Stomach (tissue), 9 donors: ENCODE measurements around the gene COL16A1. TPM values are rescaled to one million over a fixed set of nuclear protein-coding genes. Genes with fewer than 3 reads are reported as not detected.

ENCODE experiments used
- DNase-seq, 2 donors: peaks; one replicate each; pipeline versions ENCODE4 v3.0.0 to v3.0.0-alpha.2; 2013 to 2019
- H3K27ac ChIP-seq, 5 donors: fragments of 200-600 bp in 4 of 5; sonication (generic) in 4 of 5; one replicate each; pipeline ENCODE4 v1.5.1; 2013 to 2019; ENCODE audit warnings: mild to moderate bottlenecking in 1 of 5, moderate library complexity in 1 of 5
- H3K27me3 ChIP-seq, 3 donors: fragments of 200-600 bp; sonication (generic); one replicate each; pipeline ENCODE4 v1.5.1; 2017 to 2019; ENCODE audit warnings: mixed run types in 1 of 3
- H3K36me3 ChIP-seq, 4 donors: fragments of 200-600 bp; sonication (generic); 1 replicate in 3 of 4; 2 replicates in 1 of 4; pipeline ENCODE4 v1.5.1; 2016 to 2019
- H3K4me1 ChIP-seq, 4 donors: fragments of 200-600 bp; sonication (generic); one replicate each; pipeline ENCODE4 v1.5.1; 2016 to 2019
- H3K4me3 ChIP-seq, 4 donors: fragments of 200-600 bp; sonication (generic) in 3 of 4; one replicate each; pipeline ENCODE4 v1.5.1; 2016 to 2019; ENCODE audit warnings: mild to moderate bottlenecking in 1 of 4
- H3K9me3 ChIP-seq, 4 donors: fragments of 200-600 bp; sonication (generic); one replicate each; pipeline ENCODE4 v1.5.1; 2016 to 2019
- EP300 ChIP-seq: sonication (generic); formaldehyde crosslinking; IDR thresholded peaks from one replicate; pipeline ENCODE4 v1.6.1; 2017; ENCODE audit warnings: antibody characterized with exemption
- POLR2A ChIP-seq, 4 donors: fragments of 450-650 bp; IDR thresholded peaks; one replicate each; pipeline ENCODE4 v1.6.1; 2016; ENCODE audit warnings: antibody characterized with exemption in 4 of 4, control low read depth in 2 of 4, mild to moderate bottlenecking in 1 of 4, moderate library complexity in 1 of 4
- POLR2AphosphoS5 ChIP-seq, 3 donors: sonication (generic); formaldehyde crosslinking; IDR thresholded peaks; one replicate each; pipeline ENCODE4 v1.6.1; 2016; ENCODE audit warnings: antibody characterized with exemption in 3 of 3
- WGBS, 5 donors: extraction: QIAGEN DNeasy Blood & Tissue Kit in 3 of 5; methylation state at CpG; one replicate each; pipeline versions ENCODE4 v1.1.5 to v1.1.7; 2013 to 2018; 5-methylcytosine and 5-hydroxymethylcytosine counted together
- intact Hi-C: fragments of 100-400 bp; cut with DNase I; formaldehyde crosslinking; loops from one replicate; pipeline ENCODE4 v1.15.1; 2023; ENCODE audit warnings: low total_unique reads
- polyA plus RNA-seq, 3 donors: library from polyadenylated mRNA; stranded (reverse); fragments of 200-250 nt; gene quantifications; one replicate each; pipeline ENCODE4 v1.2.3, GENCODE V29; 2013
- total RNA-seq, 5 donors: library from RNA; depleted of rRNA; stranded (reverse); fragments of >200 nt; gene quantifications; one replicate each; pipeline versions ENCODE4 v1.1.0 to v1.2.3, GENCODE V29; 2014 to 2016
- TF ChIP-seq, protein P1 (sequence below), 7 experiments: fragments of 450-650 bp in 4 of 7; fragments of 200-600 bp in 3 of 7; sonication (generic) in 3 of 7; IDR thresholded peaks; one replicate each; pipeline ENCODE4 v1.5.1; 2016 to 2019; ENCODE audit warnings: antibody characterized with exemption in 7 of 7, control low read depth in 2 of 7, mild to moderate bottlenecking in 1 of 7
- donor health status: healthy with polysubstance abuse.
- donor health status: Bipolar disorder and iron deficiency.
- donor health status: healthy.

COL16A1 gene
- total and polyA plus RNA-seq, 8 donors = 19.8 to 127 (median 74.1) TPM

DNA sequence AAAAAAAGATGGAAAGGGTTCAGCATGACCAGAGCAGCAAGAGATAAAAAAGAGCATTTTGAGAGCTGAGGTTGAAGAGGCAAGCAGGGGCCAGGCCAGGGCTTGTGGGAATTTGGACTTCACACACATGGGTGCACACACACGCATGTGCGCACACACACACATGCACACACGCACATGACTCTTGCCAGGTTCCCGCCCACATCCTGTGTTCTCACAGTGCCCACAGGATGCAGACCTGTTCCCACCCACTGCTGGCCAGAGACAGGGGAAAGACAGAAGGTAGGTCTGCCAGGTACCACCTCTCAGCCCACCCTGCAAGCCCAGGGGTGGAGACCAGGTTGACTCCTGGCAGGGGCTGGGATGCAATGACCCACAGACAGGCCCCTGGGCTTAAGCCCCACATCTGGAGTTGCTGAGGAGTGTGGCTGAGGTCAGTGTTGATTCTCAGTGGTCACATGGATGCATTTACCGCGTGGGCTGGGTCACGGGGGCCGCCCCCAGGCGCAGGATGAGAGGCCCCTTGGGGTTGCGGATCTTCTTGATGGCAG lies 4.4 kb downstream of the COL16A1 start:
- H3K36me3 ChIP-seq = peaks cover 0 to 53% (median 34%) of the 10 kb centered on the region in 4 donors
- no peaks in the 10 kb centered on the region for H3K9me3 ChIP-seq
- DNase-seq = no peak
- peaks cover 55 to 72% (median 66%) of the 10 kb centered on the region in 4 donors for H3K4me1 ChIP-seq
- peak overlapping the region in 1 of 5 donors; percentile 93 for H3K27ac ChIP-seq
- intact Hi-C loops = no loop called here
- WGBS, 5 donors = 77 to 90% (median 84%) methylated on average over 9 to 10 of the region's 10 CpGs
- no peak overlapping the region for H3K4me3 ChIP-seq
- H3K27me3 ChIP-seq = peaks cover 0 to 8% (median 7%) of the 10 kb centered on the region in 3 donors
- TF ChIP-seq EP300 (no peak), POLR2A (IDR thresholded peaks at IDR 0.05) (no peak), POLR2AphosphoS5 (IDR thresholded peaks at IDR 0.05) (no peak)
- TF ChIP-seq, protein P1, sequence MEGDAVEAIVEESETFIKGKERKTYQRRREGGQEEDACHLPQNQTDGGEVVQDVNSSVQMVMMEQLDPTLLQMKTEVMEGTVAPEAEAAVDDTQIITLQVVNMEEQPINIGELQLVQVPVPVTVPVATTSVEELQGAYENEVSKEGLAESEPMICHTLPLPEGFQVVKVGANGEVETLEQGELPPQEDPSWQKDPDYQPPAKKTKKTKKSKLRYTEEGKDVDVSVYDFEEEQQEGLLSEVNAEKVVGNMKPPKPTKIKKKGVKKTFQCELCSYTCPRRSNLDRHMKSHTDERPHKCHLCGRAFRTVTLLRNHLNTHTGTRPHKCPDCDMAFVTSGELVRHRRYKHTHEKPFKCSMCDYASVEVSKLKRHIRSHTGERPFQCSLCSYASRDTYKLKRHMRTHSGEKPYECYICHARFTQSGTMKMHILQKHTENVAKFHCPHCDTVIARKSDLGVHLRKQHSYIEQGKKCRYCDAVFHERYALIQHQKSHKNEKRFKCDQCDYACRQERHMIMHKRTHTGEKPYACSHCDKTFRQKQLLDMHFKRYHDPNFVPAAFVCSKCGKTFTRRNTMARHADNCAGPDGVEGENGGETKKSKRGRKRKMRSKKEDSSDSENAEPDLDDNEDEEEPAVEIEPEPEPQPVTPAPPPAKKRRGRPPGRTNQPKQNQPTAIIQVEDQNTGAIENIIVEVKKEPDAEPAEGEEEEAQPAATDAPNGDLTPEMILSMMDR (IDR thresholded peaks at IDR 0.05) = no peak

DNA sequence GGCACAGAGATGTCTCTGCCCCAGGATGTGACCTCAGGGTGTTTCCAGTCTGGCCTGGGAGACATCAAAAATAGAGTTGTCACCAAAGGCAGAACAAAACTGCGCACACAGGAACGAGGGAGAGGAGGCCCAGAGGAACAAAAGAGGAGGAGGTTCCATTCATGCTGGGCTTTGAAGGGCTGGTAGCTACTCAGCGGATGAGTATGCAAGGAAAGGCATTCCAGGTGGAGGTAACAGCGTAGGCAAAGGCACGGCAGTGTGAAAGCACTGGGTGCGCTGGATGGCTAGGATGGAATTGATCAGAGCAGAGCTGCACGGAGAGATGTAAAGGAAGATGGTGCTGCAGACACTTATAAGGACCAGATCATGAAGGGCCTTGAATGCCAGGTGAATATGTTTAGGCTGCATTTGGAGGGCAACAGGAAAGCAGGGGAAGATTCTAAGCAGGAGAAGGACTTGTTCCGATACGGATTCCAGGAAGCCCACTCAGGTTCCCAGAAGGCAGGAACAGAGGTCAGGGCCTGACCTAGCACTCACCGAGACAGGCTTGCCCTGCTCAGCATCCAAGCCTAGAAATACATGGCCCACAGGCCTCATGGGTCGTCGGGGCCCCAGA lies 6.3 kb downstream of the COL16A1 start:
- DNase-seq = no peak
- TF ChIP-seq EP300 (no peak), POLR2A (IDR thresholded peaks at IDR 0.05) (no peak), POLR2AphosphoS5 (IDR thresholded peaks at IDR 0.05) (no peak)
- TF ChIP-seq, protein P1 (IDR thresholded peaks at IDR 0.05) = no peak
- Histone ChIP-seq H3K27ac (no peak overlapping the region), H3K36me3 (peaks cover 0 to 61% (median 39%) of the 10 kb centered on the region in 4 donors), H3K4me3 (no peak overlapping the region), H3K9me3 (no peaks in the 10 kb centered on the region), H3K4me1 (peaks cover 36 to 52% (median 47%) of the 10 kb centered on the region in 4 donors), H3K27me3 (no peaks in the 10 kb centered on the region)
- intact Hi-C loops = no loop called here
- 76 to 91% (median 89%) methylated on average over 11 to 12 of the region's 12 CpGs for WGBS, 5 donors

DNA sequence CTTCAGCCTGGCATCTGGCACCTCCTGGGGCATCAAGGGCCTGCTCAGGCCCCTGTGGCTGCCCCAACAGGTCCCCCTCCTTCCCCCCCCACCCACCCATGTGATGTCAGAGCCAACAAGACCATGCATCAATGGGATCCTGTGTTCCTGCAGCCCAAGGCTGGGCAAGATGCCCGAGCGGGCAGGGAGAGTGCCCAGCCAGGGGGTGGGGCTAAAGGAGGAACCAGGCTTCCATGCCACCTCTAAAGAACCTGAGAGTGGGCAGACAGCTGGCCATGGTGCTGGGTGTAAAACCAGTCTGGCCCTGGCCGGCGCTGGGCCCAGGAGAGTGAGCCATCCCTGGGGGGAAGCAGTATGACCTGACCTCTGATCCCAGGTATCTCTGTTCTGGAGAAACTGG lies 7.6 kb downstream of the COL16A1 start:
- Histone ChIP-seq H3K27ac (peak overlapping the region in 2 of 5 donors; percentile 20 to 60), H3K9me3 (no peaks in the 10 kb centered on the region), H3K4me3 (no peak overlapping the region), H3K27me3 (no peaks in the 10 kb centered on the region), H3K4me1 (peaks cover 23 to 40% (median 35%) of the 10 kb centered on the region in 4 donors), H3K36me3 (peaks cover 0 to 72% (median 47%) of the 10 kb centered on the region in 4 donors)
- peak; percentile 78 to 79 for DNase-seq
- intact Hi-C loops = no loop called here
- 28 to 67% (median 33%) methylated on average over 2 to 4 of the region's 4 CpGs for whole genome bisulfite sequencing, 5 donors
- TF ChIP-seq, protein P1 (IDR thresholded peaks at IDR 0.05) = no peak
- TF ChIP-seq EP300 (no peak), POLR2A (IDR thresholded peaks at IDR 0.05) (no peak), POLR2AphosphoS5 (IDR thresholded peaks at IDR 0.05) (no peak)

DNA sequence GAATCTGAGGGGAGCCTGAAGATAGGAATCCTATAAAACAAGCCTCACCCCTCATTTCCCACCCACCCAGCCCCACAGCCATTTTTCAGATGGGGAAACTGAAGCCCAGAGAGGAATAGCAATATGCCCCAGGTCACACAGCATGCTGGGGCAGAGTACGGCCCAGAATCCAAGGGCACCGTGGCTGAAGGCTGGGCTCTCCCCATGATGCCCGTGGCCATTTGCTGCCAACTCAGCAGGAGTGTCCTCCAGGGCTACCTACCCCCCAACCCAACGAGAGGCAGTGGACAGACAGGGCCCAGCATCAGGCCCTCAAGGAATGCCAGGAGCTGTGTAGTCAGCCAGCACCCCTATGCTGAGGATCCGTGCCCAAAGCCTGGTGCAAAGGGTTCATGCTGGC lies 8.5 kb downstream of the COL16A1 start:
- intact Hi-C loops = no loop called here

More for the DNA sequence above, 8.5 kb downstream of the COL16A1 start:
- Histone ChIP-seq H3K4me3 (no peak overlapping the region), H3K4me1 (peaks cover 14 to 31% (median 26%) of the 10 kb centered on the region in 4 donors), H3K36me3 (peaks cover 0 to 81% (median 50%) of the 10 kb centered on the region in 4 donors), H3K9me3 (no peaks in the 10 kb centered on the region), H3K27ac (peak overlapping the region in 2 of 5 donors; percentile 20 to 60), H3K27me3 (no peaks in the 10 kb centered on the region)
- WGBS, 5 donors = 81 to 94% (median 86%) methylated on average over 4 to 5 of the region's 5 CpGs
- TF ChIP-seq POLR2A (IDR thresholded peaks at IDR 0.05) = no peak
- TF ChIP-seq POLR2AphosphoS5 (IDR thresholded peaks at IDR 0.05) = no peak
- TF ChIP-seq, protein P1 (IDR thresholded peaks at IDR 0.05) = no peak
- no peak for TF ChIP-seq EP300
- no peak for DNase-seq
